ENCODE data around the gene CNOT11. TPM values are rescaled to one million over a fixed set of nuclear protein-coding genes. Genes with fewer than 3 reads are reported as not detected.

Gene CNOT11
- total RNA-seq, 1 donor from 2014 or later, result 30.6 TPM

DNA sequence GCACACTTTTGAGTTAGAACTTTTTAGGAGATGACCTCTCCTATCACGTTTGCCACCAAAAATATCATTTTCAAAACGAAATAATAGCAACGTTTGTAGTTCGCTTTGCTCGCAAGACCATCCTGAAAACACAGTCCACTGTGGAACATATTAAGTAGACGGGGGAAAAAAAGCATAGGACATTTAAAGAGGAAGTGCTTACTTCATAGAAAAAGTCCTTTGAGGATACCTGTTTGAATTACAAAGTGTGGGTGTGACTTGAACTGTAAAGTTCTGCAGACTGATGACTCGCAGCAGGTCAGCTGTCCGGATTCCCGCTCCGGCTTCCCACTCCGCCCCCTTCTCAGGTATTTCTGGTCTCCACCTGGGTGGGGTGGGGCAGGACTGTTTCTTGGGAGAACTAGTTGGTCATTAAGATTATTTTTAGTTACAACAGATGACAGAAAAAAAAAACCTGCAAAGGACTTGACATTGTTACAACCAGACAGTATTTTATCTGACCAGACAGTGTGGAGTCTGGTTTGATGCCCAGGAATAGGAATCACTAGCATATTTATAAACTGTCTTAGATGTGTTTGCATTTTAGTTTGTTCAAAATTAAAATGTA, 13.3 kb downstream of the CNOT11 start:
- TF ChIP-seq, protein P1, sequence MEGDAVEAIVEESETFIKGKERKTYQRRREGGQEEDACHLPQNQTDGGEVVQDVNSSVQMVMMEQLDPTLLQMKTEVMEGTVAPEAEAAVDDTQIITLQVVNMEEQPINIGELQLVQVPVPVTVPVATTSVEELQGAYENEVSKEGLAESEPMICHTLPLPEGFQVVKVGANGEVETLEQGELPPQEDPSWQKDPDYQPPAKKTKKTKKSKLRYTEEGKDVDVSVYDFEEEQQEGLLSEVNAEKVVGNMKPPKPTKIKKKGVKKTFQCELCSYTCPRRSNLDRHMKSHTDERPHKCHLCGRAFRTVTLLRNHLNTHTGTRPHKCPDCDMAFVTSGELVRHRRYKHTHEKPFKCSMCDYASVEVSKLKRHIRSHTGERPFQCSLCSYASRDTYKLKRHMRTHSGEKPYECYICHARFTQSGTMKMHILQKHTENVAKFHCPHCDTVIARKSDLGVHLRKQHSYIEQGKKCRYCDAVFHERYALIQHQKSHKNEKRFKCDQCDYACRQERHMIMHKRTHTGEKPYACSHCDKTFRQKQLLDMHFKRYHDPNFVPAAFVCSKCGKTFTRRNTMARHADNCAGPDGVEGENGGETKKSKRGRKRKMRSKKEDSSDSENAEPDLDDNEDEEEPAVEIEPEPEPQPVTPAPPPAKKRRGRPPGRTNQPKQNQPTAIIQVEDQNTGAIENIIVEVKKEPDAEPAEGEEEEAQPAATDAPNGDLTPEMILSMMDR (IDR thresholded peaks at IDR 0.05), result no peak
- H3K4me1 ChIP-seq, result no peaks in the 10 kb centered on the region
- no peaks in the 10 kb centered on the region for H3K27me3 ChIP-seq
- H3K27ac ChIP-seq, result no peak overlapping the region
- no peak overlapping the region for H3K4me3 ChIP-seq
- intact Hi-C loops (cut with DNase I), result no loop called here
- DNase-seq (no peak), ATAC-seq (peak; percentile 74)
- no peaks in the 10 kb centered on the region for H3K9me3 ChIP-seq
- peaks cover 93% of the 10 kb centered on the region for H3K36me3 ChIP-seq

DNA sequence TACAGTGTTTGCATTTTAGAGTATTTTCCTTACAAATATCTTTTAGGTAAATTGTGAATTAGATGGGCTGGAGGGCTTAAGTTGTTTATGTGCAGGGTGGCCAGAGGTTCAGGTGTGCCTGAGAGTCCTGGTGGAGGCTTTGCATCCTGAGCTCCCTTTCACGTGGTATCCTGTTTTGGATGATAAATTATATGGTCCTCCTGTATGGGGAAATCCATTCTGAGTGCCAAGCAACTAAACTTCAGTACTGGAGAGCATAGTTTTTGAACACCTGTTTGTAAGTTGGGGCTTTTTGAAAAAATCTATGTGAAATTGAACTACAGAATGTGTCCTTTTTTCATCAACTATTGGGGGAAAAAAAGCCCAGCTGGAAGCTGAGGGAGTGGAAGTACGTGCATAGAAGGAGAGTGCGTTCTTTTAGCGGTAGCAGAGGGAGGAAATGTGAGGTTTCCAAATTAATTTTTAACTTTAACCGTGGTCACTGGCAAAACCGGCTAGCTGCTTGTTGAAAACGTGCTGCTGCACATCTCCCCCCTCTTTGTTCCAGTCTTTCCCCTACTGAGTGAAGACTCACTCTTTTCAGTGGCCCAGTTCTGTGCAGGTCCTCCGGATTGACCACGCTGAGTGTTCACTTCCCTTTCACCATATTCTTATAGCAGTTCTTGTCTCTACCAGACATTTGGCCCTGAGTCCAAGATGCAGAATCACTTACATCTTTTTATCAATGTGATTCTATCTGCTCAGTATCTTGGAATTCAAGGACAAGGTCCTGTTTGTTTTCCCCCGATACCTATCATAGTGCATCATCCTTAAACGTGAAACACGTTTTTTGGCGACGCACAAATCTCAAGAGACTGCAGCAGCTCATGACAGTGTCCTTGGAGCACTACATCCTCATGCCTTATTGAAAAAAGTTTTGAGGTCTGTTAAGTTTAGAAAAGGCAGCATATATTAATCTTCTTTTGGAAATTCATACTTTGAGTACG, 15.3 kb downstream of the CNOT11 start:
- TF ChIP-seq, protein P1 (IDR thresholded peaks at IDR 0.05), result no peak
- H3K27ac ChIP-seq, result no peak overlapping the region
- H3K36me3 ChIP-seq, result peaks cover 96% of the 10 kb centered on the region
- no peaks in the 10 kb centered on the region for H3K4me1 ChIP-seq
- H3K9me3 ChIP-seq, result no peaks in the 10 kb centered on the region
- no peak overlapping the region for H3K4me3 ChIP-seq
- intact Hi-C loops (cut with DNase I), result no loop called here
- DNase-seq (no peak), ATAC-seq (peak; percentile 41)
- H3K27me3 ChIP-seq, result no peaks in the 10 kb centered on the region

DNA sequence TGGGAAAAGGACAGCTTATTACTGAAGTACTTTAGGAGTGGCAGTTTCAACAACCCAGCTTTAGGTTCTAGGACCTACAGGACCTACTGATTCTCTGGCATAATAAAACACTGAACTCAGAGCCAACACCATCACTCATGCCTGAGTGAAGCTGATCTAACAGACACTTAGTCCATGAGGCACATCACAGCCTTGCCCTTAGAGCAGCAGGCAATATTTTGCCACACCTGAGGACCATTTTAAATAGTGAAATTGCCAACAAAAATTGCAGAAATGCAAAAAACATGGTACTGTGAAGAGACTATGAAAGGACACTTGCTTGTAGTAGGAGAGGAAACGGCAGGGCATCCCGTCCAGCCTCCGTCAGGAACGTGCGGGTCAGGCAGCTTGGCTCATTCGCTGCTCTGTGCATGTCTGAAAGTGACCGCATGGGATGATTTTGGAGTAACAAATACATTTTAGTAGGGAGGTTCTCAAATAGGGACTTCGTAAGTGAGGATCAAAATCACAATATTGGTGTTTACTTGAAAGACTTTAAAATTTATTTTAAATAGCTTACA, 18.1 kb downstream of the CNOT11 start:
- intact Hi-C loops (cut with DNase I), result no loop called here
- ATAC-seq (no peak), DNase-seq (no peak)
- H3K9me3 ChIP-seq, result no peaks in the 10 kb centered on the region
- TF ChIP-seq, protein P1 (IDR thresholded peaks at IDR 0.05), result no peak
- H3K27ac ChIP-seq, result no peak overlapping the region
- no peaks in the 10 kb centered on the region for H3K27me3 ChIP-seq
- H3K36me3 ChIP-seq, result peaks cover 87% of the 10 kb centered on the region
- no peak overlapping the region for H3K4me3 ChIP-seq
- no peaks in the 10 kb centered on the region for H3K4me1 ChIP-seq

DNA sequence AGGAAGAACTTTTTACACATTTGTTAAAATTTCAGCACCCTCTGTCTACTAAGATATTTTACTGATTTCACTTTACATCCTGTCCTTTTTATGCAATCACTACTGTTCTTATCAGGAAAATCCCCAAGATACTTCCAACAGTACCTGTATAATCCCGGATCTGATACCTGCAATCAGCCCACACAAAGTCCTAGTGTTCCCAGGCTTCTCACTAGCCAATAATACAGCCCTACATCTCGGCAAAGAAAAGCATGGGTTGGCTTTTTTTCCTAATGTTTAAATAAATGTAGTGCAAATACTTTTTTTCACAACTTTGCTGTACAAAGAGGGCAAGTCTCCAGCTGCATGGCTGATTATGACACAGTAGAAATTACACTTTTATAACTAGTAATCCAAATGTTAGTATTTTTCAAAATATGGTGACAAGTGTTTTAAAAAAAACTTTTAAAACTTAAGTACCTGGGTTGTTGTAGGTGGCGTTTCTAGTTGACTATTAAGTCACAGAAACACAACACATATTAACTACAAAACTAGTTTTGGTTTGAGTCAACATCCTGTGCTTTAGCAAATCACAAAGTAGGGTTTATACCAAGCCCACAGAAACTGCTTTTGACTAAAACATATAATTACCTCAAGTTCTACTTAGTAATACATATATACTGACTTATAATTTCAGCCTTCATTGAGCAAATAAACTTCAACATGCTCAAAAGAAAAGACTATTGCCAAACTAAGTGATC, 19.5 kb downstream of the CNOT11 start:
- DNase-seq (no peak), ATAC-seq (no peak)
- Histone ChIP-seq H3K9me3 (no peaks in the 10 kb centered on the region), H3K4me1 (no peaks in the 10 kb centered on the region), H3K27me3 (no peaks in the 10 kb centered on the region), H3K4me3 (no peak overlapping the region), H3K36me3 (peaks cover 84% of the 10 kb centered on the region), H3K27ac (no peak overlapping the region)
- TF ChIP-seq, protein P1 (IDR thresholded peaks at IDR 0.05), result no peak
- intact Hi-C loops (cut with DNase I), result no loop called here

DNA sequence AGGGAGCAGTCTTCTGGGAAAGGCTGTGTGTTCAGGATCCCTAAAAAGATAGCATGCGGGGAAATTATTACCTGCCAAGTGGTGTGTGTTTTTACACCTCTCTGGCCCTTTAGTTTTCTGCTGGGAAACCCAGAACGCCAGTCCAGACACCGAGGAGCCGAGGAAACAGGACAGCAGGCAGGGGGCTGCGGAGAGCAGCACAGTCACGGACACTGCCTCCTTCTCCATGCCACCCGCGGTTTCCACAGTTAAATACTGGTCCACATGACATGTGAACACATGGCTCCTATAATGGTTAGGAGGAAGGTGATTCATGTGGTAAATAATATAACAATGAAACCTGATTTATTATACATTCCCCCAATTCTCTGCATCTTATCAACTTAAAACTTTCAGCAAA, 20.4 kb downstream of the CNOT11 start:
- TF ChIP-seq, protein P1 (IDR thresholded peaks at IDR 0.05), result no peak
- H3K4me3 ChIP-seq, result no peak overlapping the region
- intact Hi-C loops (cut with DNase I), result no loop called here
- ATAC-seq (no peak), DNase-seq (no peak)
- peaks cover 83% of the 10 kb centered on the region for H3K36me3 ChIP-seq
- no peak overlapping the region for H3K27ac ChIP-seq
- no peaks in the 10 kb centered on the region for H3K9me3 ChIP-seq
- no peaks in the 10 kb centered on the region for H3K4me1 ChIP-seq
- H3K27me3 ChIP-seq, result no peaks in the 10 kb centered on the region

Data from upper lobe of right lung (tissue), 1 donor.